ENCODE results near the gene AP1S1.

- TF ChIP-seq CTCF (IDR thresholded peaks at IDR 0.05) (no peak), ZFX (IDR thresholded peaks at IDR 0.05; ENCODE audit: borderline replicate concordance) (no peak)
These were observed 35.4 kb upstream of the AP1S1 start for GRCh38 chr7:101118856-101119255.

Data from 22Rv1 (cell line).